GM12891 (cell line): Measurements from ENCODE around the gene IQGAP2.

Source experiments
- POLR2A ChIP-seq: IDR thresholded peaks from 2 replicates; pipeline ENCODE4 v1.6.1; 2011; ENCODE audit warnings: low read depth, low read length, control low read depth
- POLR2AphosphoS5 ChIP-seq: IDR thresholded peaks from 2 replicates; pipeline ENCODE4 v1.6.1; 2011; ENCODE audit warnings: low read depth, low read length, control low read depth

GRCh38 chr5:76462097-76462667, 59.1 kb downstream of the IQGAP2 start:
- no peak for TF ChIP-seq POLR2A
- TF ChIP-seq POLR2AphosphoS5, result no peak
